HG03565 (cell line): Measurements from ENCODE around the gene ANKRD28.
"Not testable (repeated sequence)": the region's sequence is repeated elsewhere in the genome, so short reads cannot be mapped to it uniquely, and the experiment has no call there.

ENCODE experiments used
- ATAC-seq: cut with Tn5 transposase; IDR thresholded peaks from one replicate; pipeline ENCODE4 v1.9.1; 2021; ENCODE audit warnings: mild to moderate bottlenecking, moderate library complexity; ENCODE audit not compliant: unreplicated experiment

Gene ANKRD28

DNA sequence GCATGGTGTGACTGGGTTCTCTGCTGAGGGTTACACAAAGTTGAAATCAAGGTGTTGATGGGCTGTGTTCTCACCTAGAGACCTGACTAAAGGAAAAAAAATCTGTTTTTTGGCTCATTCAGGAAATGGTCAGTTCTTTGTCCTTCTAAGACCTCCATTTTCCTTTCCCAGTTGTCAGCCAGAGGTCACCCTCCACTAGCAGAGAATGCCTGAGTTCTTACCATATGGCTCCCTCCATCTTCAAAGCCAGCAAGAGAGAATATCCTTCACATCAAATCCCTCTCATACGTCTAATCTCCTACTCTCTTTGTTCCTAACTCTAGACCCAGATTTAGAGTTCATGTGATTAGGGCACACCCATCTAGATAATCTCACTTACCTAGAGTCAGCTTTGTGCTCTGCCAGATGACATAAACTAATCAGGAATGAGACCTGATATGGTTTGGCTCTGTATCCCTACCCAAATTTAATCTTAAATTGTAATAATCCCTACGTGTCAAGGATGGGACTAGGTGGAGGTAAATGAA, 19.4 kb downstream of the ANKRD28 start:
- ATAC-seq, result no peak

DNA sequence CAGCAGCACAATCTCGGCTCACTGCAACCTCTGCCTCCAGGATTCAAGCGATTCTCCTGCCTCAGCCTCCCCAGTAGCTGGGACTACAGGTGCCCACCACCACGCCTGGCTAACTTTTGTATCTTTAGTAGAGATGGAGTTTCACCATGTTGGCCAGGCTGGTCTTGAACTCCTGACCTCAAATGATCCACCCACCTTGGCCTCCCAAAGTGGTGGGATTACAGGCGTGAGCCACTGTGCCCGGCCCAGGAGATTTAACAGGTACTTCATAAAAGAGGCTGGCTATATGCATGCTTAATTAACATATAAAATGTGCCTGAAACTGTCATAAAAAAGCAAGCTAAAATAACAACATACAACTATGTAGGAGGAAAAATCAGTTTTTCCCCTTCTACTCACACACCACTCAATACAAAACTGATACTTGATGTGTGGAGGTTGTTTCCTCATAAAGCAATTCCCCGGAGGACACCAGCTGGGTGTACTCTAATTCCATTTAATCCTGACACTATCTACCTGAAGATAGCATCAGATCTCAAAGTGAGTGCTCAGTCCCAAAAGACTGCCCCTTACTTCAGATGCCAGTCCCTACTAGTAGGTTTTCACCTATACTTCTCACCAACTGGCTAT, 22.7 kb downstream of the ANKRD28 start:
- ATAC-seq, result not testable (repeated sequence)

DNA sequence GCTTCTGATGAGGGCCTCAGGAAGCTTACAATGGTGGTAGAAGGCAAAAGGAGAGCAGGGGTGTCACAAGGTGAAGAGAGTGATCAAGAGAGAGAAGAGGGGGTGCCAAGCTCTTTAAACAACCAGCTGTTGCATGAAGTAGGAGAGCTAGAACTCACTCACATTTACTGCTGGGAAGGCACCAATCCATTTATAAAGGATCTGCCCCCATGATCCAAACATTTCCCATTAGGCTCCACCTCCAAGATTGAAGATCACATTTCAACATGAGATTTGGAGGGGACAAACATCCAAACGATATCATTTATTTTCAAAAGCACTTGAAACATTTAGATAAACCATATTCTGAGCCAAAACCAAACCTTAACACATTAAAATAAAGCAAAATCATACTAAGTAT, 26.3 kb downstream of the ANKRD28 start:
- ATAC-seq, result no peak

DNA sequence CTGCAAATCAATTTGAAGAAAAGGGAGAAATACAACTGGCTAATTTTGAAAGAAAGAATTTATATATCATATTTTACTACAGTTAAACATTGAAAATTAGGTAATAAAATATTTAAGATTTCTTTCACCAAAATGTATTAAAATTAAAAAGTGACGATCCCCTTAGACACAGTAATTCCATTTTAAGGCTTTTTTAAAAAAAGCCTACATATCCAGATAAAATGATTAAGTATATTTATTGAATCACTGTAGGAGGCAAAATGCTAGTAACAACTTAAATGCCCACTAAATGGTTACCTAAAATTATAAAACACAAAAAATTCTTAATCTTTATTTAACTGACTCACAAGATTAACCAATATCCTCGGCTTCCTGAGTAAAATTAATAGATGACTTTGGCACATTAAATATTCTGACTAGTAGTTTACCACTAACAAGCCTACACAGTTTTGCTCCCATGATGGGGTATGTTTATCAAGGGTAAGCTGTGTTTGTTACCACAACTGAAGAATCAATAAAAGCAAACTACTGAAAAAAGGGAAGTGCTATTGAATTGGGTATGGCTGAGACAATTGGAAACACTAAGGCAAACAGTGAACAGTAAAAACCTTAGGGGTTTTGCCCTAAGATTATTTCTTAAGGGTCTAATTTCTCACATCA, 28.4 kb downstream of the ANKRD28 start:
- ATAC-seq, result no peak

DNA sequence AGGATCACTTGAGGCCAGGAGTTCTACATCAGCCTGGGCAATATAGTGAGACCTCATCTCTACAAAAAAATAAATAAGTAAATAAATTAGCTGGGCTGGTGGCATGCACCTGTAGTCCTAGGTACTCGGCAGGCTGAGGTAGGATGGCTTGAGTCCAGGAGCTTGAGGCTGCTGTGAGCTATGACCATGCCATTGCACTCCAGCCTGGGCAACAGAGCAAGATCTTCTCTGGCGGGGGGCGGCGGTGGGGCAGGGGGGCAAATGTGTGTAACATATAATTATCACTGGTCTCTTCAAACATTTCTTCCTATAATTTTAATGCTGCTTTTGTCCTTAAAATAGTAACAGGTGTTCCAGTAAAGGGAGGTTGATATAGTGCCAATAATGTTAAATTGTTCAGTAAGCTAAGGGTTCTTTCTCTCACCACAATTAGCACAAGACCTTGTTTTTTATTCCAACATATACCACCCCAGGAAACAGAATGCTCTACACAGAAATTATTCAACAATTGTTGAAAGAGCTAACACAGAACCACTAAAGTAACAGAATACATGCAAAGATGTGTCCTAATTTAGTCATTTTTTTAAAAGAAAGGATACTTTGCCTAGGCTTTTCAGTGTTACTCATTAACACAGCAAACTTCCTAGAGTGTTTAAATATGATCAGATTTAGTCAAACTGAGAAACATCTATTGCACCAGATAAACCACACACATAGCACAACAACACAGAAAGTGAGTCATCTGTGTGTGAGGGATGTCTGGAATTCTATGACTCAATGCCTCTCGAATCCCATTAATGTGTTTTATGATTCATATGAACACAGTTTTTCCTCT, 29.1 kb downstream of the ANKRD28 start:
- peak; percentile 89 for ATAC-seq

DNA sequence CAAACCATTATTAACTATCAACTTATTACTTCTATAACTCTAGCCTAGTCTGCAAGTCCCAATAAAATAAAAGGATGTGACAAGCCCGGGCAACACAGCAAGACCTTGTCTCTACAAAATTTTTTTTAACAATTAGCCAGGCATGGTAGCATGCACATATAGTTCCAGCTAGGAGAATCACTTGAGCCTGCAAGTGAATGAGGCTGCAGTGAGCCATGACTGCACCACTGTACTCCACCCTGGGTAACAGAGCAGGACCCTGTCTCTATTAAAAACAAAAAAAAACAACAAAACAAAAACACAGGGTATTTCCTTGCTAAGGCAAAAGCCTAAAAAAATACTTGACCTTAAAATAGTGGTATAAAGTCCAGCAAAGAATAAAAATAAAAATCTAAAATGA, 31.4 kb downstream of the ANKRD28 start:
- no peak for ATAC-seq

DNA sequence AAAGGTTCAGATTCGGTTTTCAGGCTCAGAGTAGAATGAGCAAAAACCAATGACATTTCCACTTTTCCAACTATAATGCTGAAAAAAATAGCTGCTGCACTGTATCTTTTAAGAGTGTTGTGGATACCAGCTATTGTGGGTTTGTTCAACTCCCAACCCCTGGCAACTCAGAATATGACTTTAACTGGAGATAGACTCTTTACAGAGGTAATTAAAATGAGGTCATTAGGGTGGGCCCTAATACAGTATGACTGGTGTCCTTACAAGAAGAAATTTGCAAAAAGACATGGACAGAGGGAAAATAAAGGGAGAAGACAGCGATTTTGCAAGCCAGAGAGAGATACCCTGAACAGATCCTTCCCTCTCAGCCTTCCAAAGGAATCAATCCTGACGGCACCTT, 39.5 kb downstream of the ANKRD28 start:
- no peak for ATAC-seq

DNA sequence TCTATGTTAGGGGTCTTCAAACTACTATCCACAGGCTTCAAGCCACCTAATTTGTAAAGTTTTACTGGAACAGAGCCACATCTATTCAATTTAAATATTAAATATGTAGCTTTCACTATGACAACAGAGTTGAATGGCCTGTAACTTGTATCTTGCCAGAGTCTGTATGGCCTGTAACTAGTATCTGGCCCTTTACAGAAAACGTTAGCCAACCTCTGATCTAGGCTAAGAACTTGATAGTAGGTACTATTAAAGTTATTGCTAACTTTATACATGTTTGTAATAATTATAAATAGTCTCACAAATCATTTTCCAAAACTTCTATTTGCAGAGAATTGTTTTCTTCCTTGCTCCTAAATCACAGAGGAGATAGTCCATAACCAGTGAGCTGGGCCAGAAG, 40.0 kb downstream of the ANKRD28 start:
- ATAC-seq, result no peak

DNA sequence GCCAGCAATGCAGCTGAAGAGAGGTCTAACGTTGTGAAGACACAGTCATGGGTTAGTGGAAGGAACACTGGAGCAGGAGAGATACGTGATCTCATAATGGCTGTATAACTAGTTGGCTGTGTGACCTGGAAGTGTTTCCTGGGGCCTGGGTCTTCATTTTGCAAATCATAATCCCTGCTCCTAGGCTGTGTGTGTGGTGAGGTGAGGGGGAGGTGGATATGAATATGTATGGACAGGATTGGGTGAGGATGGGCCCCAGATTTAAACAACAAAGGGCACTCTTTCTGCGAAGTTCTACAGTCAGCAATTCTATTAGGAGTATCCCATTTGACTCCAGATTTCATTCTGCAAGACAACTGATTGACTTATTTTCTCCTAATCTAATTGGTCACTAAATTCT, 41.3 kb downstream of the ANKRD28 start:
- no peak for ATAC-seq

DNA sequence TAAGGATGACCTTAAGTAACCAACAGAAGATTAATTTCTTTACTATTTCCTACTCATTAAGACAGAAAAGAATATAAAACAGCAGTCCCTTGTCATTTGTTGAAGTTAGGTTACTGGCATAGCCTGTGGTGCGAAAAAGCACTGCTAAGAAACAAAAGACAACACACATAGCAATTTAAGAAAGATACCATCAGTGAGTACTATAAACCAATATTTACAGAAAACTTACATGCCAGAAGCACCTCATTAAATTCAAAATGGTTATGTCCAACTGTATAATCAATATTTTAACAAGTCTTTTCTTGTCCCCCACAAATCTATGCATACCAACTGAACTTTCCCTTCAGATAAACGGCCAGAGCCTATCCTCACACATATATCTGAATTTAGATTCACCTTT, 42.0 kb downstream of the ANKRD28 start:
- ATAC-seq, result no peak

DNA sequence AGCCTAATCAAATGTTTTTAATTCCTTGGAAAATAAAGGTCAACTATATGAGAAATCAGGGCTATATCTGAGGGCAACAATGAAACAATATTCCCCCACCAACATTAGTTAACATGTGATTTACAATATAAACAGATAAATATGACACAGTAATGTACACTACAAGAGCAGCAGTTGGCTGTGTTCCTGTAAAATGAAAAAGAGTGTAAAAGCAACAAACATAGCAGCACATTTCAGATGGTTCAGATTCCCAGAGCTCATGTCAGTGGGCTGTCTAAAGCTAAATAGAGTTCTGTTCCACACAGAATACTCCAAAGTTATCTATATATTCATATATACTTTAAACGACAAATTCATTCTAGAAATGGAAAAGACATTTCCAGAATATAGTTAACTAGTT, 42.6 kb downstream of the ANKRD28 start:
- no peak for ATAC-seq

DNA sequence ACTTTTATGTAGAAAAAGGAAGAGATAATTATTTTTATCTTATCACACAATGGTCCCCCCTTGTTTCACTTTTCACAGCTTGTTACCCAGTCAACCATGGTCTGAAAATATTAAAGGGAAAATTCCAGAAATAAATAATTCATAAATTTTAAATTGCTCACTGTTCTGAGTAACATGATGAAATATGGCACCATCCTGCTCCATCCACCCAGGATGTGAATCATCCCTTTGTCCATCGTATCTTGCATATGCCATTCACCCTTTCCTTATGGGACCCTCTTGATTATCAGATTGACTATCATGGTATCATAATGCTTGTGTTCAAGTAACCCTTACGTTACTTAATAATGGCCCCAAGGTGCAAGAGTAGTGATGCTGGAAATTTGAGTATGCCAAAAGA, 43.7 kb downstream of the ANKRD28 start:
- ATAC-seq, result no peak

DNA sequence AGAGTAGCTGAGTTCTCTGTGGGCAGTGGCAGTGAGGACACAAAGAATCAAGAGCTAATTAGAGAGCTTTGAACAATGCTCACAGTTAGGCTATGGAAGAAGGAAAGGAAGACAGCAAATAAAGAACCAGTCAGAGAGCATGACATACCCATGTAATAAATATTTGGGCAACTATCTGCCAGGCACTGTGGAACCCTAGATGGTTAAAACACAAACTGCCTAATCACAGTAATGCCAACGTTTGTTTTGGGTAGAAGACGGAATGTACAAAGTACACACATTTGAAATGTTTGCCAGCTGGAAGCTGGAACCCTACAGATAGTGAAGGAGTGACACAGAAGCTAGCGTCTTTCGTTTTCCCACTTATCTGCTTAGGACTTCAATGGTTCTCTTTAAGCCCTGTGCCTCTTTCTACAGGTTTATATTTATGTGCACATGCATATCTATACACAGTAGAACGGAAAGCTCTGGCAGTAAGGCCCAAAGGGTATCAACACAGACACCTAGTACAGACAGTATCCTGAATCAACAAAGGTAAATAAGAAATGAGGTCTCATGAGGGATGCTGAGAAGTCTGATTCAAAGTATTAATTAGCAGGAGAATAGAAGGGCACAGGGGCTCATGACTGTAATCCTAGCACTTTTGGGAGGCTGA, 44.6 kb downstream of the ANKRD28 start:
- no peak for ATAC-seq

DNA sequence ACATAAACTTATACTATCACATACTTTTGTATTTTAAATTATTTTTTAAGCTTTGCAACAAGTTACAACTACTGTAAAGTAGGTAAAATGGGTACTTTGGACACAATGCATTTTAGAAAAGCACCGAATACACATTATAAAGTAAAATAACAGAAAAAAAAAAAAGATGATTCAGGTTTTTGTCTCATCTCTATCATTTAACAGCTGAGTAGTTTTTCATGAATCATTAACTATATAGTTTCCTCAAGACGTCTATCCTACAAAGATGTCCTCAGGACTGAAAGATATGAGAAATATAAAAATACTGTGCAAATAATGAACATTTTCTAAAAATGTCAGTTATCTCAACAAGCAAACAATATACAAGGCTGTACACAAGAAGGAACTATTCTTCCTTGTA, 46.9 kb downstream of the ANKRD28 start:
- no peak for ATAC-seq

DNA sequence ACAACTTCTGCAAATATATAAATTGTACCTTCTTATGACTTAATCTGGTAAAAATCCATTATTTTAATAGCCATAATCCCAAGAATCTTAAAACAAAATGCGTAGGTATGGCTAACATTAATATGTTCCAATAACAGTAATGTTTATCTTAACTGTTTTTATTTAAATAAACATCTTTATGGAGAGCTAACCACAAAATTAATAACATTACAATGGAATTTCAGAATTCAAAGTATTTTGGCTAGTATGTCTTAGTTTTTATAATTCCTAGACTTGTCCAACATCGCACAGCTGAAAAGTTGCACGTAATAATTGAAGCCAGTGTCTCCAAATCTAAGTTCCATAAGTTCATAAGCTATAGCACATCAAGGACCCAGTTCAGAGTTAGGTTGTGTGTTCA, 47.6 kb downstream of the ANKRD28 start:
- no peak for ATAC-seq

DNA sequence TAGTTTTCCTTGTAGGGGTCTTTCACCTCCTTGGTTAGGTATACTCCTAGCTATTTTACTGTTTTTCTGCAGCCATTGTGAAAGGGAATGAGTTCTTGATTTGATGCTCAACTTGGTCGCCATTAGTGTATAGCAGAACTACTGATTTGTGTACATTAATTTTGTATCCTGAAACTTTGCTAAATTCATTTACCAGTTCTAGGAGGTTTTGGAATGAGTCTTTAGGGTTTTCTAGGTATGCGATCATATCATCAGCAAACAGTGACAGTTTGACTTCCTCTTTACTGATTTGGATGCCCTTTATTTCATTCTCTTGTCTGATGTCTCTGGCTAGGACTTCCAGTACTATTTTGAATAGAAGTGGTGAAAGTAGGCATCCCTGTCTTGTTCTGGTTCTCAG, 51.9 kb downstream of the ANKRD28 start:
- ATAC-seq, result not testable (repeated sequence)

DNA sequence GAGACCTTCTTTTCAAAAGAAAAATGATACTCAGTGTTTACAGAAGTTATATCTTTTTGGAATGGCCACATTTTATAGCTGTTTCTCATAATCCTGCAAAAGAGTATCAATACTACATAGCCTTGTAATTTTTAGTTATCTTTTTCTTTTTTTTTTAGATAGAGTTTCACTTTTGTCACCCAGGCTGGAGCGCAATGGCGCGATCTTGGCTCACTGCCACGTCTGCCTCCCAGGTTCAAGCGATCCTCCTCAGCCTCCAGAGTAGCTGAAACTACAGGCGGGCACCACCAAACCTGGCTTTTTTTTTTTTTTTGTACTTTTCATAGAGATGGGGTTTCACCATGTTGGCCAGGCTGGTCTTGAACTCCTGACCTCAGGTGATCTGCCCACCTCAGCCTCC, 53.6 kb downstream of the ANKRD28 start:
- no peak for ATAC-seq

DNA sequence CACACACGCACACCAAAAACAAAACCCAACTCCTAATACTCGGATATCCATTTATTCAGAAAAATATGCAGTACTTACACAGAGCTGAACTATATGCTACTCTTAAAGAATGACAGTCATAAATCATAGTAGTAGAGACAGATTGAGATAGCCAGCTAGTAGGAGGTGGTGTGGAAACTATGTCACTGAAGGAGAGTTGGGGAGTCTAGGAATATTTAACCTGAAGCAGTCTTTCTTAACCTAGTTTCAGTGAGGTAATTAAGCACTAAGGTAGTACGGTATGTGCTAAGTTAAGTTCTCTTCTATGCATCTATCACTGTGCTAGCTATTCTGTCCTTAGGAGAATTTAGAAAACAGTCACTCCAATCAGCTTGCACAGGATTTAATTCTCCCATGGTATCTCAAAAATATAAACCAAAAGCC, 54.2 kb downstream of the ANKRD28 start:
- no peak for ATAC-seq

DNA sequence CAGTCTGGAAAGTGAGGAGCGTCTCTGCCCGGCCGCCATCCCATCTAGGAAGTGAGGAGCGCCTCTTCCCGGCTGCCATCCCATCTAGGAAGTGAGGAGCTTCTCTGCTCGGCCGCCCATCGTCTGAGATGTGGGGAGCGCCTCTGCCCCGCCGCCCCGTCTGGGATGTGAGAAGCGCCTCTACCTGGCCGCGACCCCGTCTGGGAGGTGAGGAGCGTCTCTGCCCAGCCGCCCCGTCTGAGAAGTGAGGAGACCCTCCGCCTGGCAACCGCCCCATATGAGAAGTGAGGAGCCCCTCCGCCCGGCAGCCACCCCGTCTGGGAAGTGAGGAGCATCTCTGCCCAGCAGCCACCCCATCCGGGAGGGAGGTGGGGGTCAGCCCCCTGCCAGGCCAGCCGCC, 55.5 kb downstream of the ANKRD28 start:
- not testable (repeated sequence) for ATAC-seq

DNA sequence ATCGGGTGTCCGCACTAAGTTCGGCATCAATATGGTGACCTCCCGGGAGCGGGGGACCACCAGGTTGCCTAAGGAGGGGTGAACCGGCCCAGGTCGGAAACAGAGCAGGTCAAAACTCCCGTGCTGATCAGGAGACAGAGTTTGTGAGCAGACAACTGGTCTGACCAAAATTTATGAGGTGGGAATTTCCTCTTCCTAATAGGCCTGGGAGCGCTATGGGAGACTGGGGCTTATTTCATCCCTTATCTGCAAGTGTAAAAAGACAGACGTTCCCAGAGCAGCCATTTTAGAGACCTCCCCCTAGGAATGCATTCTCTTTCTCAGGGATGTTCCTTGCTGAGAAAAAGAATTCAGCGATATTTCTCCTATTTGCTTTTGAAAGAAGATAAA, 59.2 kb downstream of the ANKRD28 start:
- not testable (repeated sequence) for ATAC-seq

DNA sequence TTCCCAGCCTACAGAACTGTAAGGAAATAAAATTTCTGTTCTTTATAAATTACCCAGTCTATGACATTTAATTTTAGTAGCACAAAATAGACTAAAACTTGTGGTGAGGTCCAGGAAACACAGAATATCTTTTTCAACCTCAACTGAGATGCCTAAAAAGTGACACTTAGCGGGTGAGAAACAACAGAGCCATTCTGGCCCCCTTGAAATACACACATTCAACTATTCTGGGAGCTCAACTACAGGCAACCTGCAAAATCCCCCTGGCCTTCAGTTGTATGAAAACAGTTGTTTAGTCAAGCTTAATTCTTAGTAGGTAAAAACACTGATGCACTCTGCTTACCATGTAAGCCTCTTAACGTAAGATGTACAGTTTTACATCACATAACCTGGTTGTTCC, 66.8 kb downstream of the ANKRD28 start:
- ATAC-seq, result no peak
